GM23338 (cell line): ENCODE data around the gene RS1. TPM values are rescaled to one million over a fixed set of nuclear protein-coding genes. Genes with fewer than 3 reads are reported as not detected.

ENCODE experiments used
- ATAC-seq: fragments of 200-7000 bp; cut with Tn5 transposase; 3 replicates; pipeline ENCODE4 v1.9.1; 2020
- DNase-seq: peaks from one replicate; pipeline ENCODE4 v3.0.0-alpha.2; 2015; ENCODE audit warnings: low spot score
- H2AFZ ChIP-seq: fragments of 200-600 bp; sonication (generic); 2 replicates; pipeline ENCODE4 v1.8.0; 2016; ENCODE audit warnings: antibody characterized with exemption, mild to moderate bottlenecking, moderate library complexity
- H3F3A ChIP-seq: fragments of 200-600 bp; sonication (generic); replicated peaks from 2 replicates; pipeline ENCODE4 v1.8.0; 2017; ENCODE audit warnings: antibody characterized with exemption, mixed run types, low read depth
- H3K27ac ChIP-seq: fragments of 200-600 bp; sonication (generic); 2 replicates; pipeline ENCODE4 v1.6.1; 2016; ENCODE audit warnings: low read depth
- H3K27me3 ChIP-seq: fragments of 200-600 bp; sonication (generic); 2 replicates; pipeline ENCODE4 v1.8.0; 2016; ENCODE audit warnings: mild to moderate bottlenecking, mixed run types, moderate library complexity; ENCODE audit not compliant: insufficient read depth
- H3K36me3 ChIP-seq: fragments of 200-600 bp; sonication (generic); 2 replicates; pipeline ENCODE4 v1.8.0; 2016; ENCODE audit warnings: mild to moderate bottlenecking; ENCODE audit not compliant: insufficient read depth
- H3K4me1 ChIP-seq: fragments of 200-600 bp; sonication (generic); 2 replicates; pipeline ENCODE4 v1.8.0; 2016; ENCODE audit warnings: mild to moderate bottlenecking, moderate library complexity; ENCODE audit not compliant: insufficient read depth
- H3K4me2 ChIP-seq: fragments of 200-600 bp; sonication (generic); 2 replicates; pipeline ENCODE4 v1.7.1; 2017; ENCODE audit warnings: mixed run types
- H3K4me3 ChIP-seq: fragments of 200-600 bp; sonication (generic); 2 replicates; pipeline ENCODE4 v1.6.1; 2016; ENCODE audit warnings: mixed run types
- H3K79me2 ChIP-seq: fragments of 200-600 bp; sonication (generic); replicated peaks from 2 replicates; pipeline ENCODE4 v1.8.0; 2017; ENCODE audit warnings: mild to moderate bottlenecking; ENCODE audit not compliant: insufficient read depth
- H3K9me2 ChIP-seq: fragments of 200-600 bp; sonication (generic); 2 replicates; pipeline ENCODE4 v1.8.0; 2017; ENCODE audit not compliant: insufficient read depth
- H4K20me1 ChIP-seq: fragments of 200-600 bp; sonication (generic); replicated peaks from 2 replicates; pipeline ENCODE4 v1.8.0; 2017; ENCODE audit warnings: mild to moderate bottlenecking; ENCODE audit not compliant: insufficient read depth
- H3K27ac Mint-ChIP-seq: 2 replicates; pipeline ENCODE4 v1.8.0; 2020; ENCODE audit warnings: inconsistent platforms, mild to moderate bottlenecking, moderate library complexity, mixed read lengths
- H3K27me3 Mint-ChIP-seq: 3 replicates; pipeline ENCODE4 v1.8.0; 2022; ENCODE audit warnings: low read depth, mild to moderate bottlenecking, moderate library complexity, mixed read lengths, inconsistent platforms; ENCODE audit not compliant: insufficient read depth, poor library complexity
- H3K36me3 Mint-ChIP-seq: 3 replicates; pipeline ENCODE4 v1.8.0; 2021; ENCODE audit warnings: low read depth, mild to moderate bottlenecking, inconsistent platforms, moderate library complexity, mixed read lengths
- H3K4me1 Mint-ChIP-seq: 3 replicates; pipeline ENCODE4 v1.8.0; 2020; ENCODE audit warnings: mild to moderate bottlenecking, inconsistent platforms, mixed read lengths
- H3K4me3 Mint-ChIP-seq: 3 replicates; pipeline ENCODE4 v1.8.0; 2021; ENCODE audit warnings: moderate library complexity, mild to moderate bottlenecking, inconsistent platforms, mixed read lengths
- H3K9me3 Mint-ChIP-seq: 3 replicates; pipeline ENCODE4 v1.8.0; 2020; ENCODE audit warnings: moderate library complexity, mild to moderate bottlenecking, inconsistent platforms, mixed read lengths
- CREB1 ChIP-seq: fragments of 250-450 bp; sonication (Bioruptor Pico); IDR thresholded peaks from 2 replicates; pipeline ENCODE4 v1.5.0; 2020; ENCODE audit warnings: low read depth, mild to moderate bottlenecking, moderate library complexity
- EZH2 ChIP-seq: fragments of 200-600 bp; sonication (generic); IDR thresholded peaks from one replicate; pipeline ENCODE4 v1.8.0; 2017; ENCODE audit warnings: antibody characterized with exemption, mild to moderate bottlenecking, low read depth; ENCODE audit not compliant: unreplicated experiment
- EZH2phosphoT487 ChIP-seq: fragments of 200-600 bp; sonication (generic); IDR thresholded peaks from one replicate; pipeline ENCODE4 v1.8.1; 2018; ENCODE audit warnings: antibody characterized with exemption; ENCODE audit not compliant: unreplicated experiment
- JUNB ChIP-seq: IDR thresholded peaks from one replicate; pipeline ENCODE4 v1.6.1; 2016; ENCODE audit warnings: antibody characterized with exemption; ENCODE audit not compliant: unreplicated experiment
- ZNF114 ChIP-seq: fragments of 250-450 bp; sonication (Bioruptor Pico); IDR thresholded peaks from 2 replicates; pipeline ENCODE4 v1.5.0; 2020; ENCODE audit warnings: mild to moderate bottlenecking, moderate library complexity
- ZNF331 ChIP-seq: fragments of 250-450 bp; sonication (Bioruptor Pico); IDR thresholded peaks from 2 replicates; pipeline ENCODE4 v1.5.0; 2020; ENCODE audit warnings: low read depth, mild to moderate bottlenecking, moderate library complexity
- ZNF462 ChIP-seq: fragments of 250-450 bp; sonication (Bioruptor Pico); IDR thresholded peaks from 2 replicates; pipeline ENCODE4 v1.5.0; 2020; ENCODE audit warnings: mild to moderate bottlenecking, moderate library complexity
- polyA plus RNA-seq: library from polyadenylated mRNA; unstranded; fragments of >200 nt; fragmentation: Nextera tagmentation; extraction: Ambion mirVana; gene quantifications from 2 replicates; pipeline ENCODE4 v1.2.1, GENCODE V29; 2016
- total RNA-seq: library from RNA; depleted of rRNA; stranded (reverse); fragments of >200 nt; shearing (Covaris generic); gene quantifications from 2 replicates; pipeline ENCODE4 v1.2.3, GENCODE V29; 2014
- TF ChIP-seq, protein P1 (sequence below): IDR thresholded peaks from 2 replicates; pipeline ENCODE4 v1.6.1; 2016; ENCODE audit warnings: antibody characterized with exemption
- TF ChIP-seq, protein P2 (sequence below): IDR thresholded peaks from one replicate; pipeline ENCODE4 v1.6.1; 2018; ENCODE audit warnings: antibody characterized with exemption; ENCODE audit not compliant: unreplicated experiment

RS1 gene
- total and polyA plus RNA-seq, 2 experiments from 2014 or later: not detected

- Histone ChIP-seq H3K9me2 (no peaks in the 10 kb centered on the region), H3K4me1 (no peaks in the 10 kb centered on the region), H3K27ac (no peak overlapping the region), H3K4me2 (no peak overlapping the region), H3K36me3 (no peaks in the 10 kb centered on the region), H3K27me3 (no peaks in the 10 kb centered on the region), H2AFZ (no peak overlapping the region), H3K79me2 (no peaks in the 10 kb centered on the region), H3F3A (no peaks in the 10 kb centered on the region), H4K20me1 (no peaks in the 10 kb centered on the region), H3K4me3 (no peak overlapping the region)
- TF ChIP-seq CREB1 (CRISPR knock-in tag) (no peak), EZH2phosphoT487 (no peak), EZH2 (no peak), ZNF331 (CRISPR knock-in tag) (no peak), JUNB (no peak)
- TF ChIP-seq, protein P1, sequence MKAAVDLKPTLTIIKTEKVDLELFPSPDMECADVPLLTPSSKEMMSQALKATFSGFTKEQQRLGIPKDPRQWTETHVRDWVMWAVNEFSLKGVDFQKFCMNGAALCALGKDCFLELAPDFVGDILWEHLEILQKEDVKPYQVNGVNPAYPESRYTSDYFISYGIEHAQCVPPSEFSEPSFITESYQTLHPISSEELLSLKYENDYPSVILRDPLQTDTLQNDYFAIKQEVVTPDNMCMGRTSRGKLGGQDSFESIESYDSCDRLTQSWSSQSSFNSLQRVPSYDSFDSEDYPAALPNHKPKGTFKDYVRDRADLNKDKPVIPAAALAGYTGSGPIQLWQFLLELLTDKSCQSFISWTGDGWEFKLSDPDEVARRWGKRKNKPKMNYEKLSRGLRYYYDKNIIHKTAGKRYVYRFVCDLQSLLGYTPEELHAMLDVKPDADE: no peak
- TF ChIP-seq, protein P2, sequence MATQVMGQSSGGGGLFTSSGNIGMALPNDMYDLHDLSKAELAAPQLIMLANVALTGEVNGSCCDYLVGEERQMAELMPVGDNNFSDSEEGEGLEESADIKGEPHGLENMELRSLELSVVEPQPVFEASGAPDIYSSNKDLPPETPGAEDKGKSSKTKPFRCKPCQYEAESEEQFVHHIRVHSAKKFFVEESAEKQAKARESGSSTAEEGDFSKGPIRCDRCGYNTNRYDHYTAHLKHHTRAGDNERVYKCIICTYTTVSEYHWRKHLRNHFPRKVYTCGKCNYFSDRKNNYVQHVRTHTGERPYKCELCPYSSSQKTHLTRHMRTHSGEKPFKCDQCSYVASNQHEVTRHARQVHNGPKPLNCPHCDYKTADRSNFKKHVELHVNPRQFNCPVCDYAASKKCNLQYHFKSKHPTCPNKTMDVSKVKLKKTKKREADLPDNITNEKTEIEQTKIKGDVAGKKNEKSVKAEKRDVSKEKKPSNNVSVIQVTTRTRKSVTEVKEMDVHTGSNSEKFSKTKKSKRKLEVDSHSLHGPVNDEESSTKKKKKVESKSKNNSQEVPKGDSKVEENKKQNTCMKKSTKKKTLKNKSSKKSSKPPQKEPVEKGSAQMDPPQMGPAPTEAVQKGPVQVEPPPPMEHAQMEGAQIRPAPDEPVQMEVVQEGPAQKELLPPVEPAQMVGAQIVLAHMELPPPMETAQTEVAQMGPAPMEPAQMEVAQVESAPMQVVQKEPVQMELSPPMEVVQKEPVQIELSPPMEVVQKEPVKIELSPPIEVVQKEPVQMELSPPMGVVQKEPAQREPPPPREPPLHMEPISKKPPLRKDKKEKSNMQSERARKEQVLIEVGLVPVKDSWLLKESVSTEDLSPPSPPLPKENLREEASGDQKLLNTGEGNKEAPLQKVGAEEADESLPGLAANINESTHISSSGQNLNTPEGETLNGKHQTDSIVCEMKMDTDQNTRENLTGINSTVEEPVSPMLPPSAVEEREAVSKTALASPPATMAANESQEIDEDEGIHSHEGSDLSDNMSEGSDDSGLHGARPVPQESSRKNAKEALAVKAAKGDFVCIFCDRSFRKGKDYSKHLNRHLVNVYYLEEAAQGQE: no peak
- Mint-ChIP-seq H3K27me3 (no peaks in the 10 kb centered on the region), H3K36me3 (no peaks in the 10 kb centered on the region), H3K4me3 (no peak overlapping the region), H3K9me3 (no peaks in the 10 kb centered on the region), H3K27ac (no peak overlapping the region), H3K4me1 (peaks cover 11% of the 10 kb centered on the region)
- DNase-seq: no peak
- no peak for ATAC-seq
These were observed 30.7 kb upstream of the RS1 start for GRCh38 chrX:18702362-18703195.

- Histone ChIP-seq H4K20me1 (no peaks in the 10 kb centered on the region), H3F3A (no peaks in the 10 kb centered on the region), H3K4me1 (no peaks in the 10 kb centered on the region), H3K4me3 (no peak overlapping the region), H3K36me3 (no peaks in the 10 kb centered on the region), H3K27ac (no peak overlapping the region), H3K79me2 (no peaks in the 10 kb centered on the region), H2AFZ (no peak overlapping the region), H3K9me2 (no peaks in the 10 kb centered on the region), H3K27me3 (no peaks in the 10 kb centered on the region), H3K4me2 (no peak overlapping the region)
- no peaks in the 10 kb centered on the region for H3K9me3 Mint-ChIP-seq
- no peak overlapping the region for H3K4me3 Mint-ChIP-seq
- no peaks in the 10 kb centered on the region for H3K27me3 Mint-ChIP-seq
- H3K36me3 Mint-ChIP-seq: no peaks in the 10 kb centered on the region
- ATAC-seq (no peak), DNase-seq (no peak)
- peaks cover 11% of the 10 kb centered on the region for H3K4me1 Mint-ChIP-seq
- H3K27ac Mint-ChIP-seq: no peak overlapping the region
- TF ChIP-seq ZNF114 (CRISPR knock-in tag) (no peak), ZNF462 (CRISPR knock-in tag) (no peak)
These were observed 29.9 kb upstream of the RS1 start for GRCh38 chrX:18701621-18702361.
